Fibroblast of skin of right quadriceps (primary cell): ENCODE measurements around the gene RAB21.
"Not testable (repeated sequence)": the region's sequence is repeated elsewhere in the genome, so short reads cannot be mapped to it uniquely, and the experiment has no call there.

Source experiments
- DNase-seq: peaks from one replicate; pipeline ENCODE4 v3.0.0-alpha.2; 2013

The RAB21 gene

GRCh38 chr12:71752891-71753290 lies 1.8 kb upstream of the RAB21 start:
- DNase-seq, result no peak

GRCh38 chr12:71755146-71755892 lies 656 bp downstream of the RAB21 start:
- peak; percentile 36 for DNase-seq

- no peak for DNase-seq
Measured at GRCh38 chr12:71756054-71756690, 1.5 kb downstream of the RAB21 start.

- DNase-seq, result no peak
Measured at GRCh38 chr12:71759941-71760340, 5.3 kb downstream of the RAB21 start.

- DNase-seq, result no peak
Measured at GRCh38 chr12:71760471-71760870, 5.8 kb downstream of the RAB21 start.

GRCh38 chr12:71761354-71761753 lies 6.7 kb downstream of the RAB21 start:
- not testable (repeated sequence) for DNase-seq

GRCh38 chr12:71763677-71764379 lies 9.2 kb downstream of the RAB21 start:
- no peak for DNase-seq

GRCh38 chr12:71764587-71765321 lies 10.1 kb downstream of the RAB21 start:
- DNase-seq, result no peak

- DNase-seq, result no peak
Measured at GRCh38 chr12:71766202-71766601, 11.5 kb downstream of the RAB21 start.

- DNase-seq, result no peak
Measured at GRCh38 chr12:71767183-71767582, 12.5 kb downstream of the RAB21 start.

- DNase-seq, result no peak
Measured at GRCh38 chr12:71768900-71769299, 14.2 kb downstream of the RAB21 start.

- DNase-seq, result no peak
Measured at GRCh38 chr12:71771069-71771468, 16.4 kb downstream of the RAB21 start.

GRCh38 chr12:71772735-71773134 lies 18.1 kb downstream of the RAB21 start:
- no peak for DNase-seq

- DNase-seq, result peak; percentile 35
Measured at GRCh38 chr12:71780237-71780822, 25.7 kb downstream of the RAB21 start.

- no peak for DNase-seq
Measured at GRCh38 chr12:71782017-71782416, 27.4 kb downstream of the RAB21 start.

GRCh38 chr12:71786829-71787228 lies 32.2 kb downstream of the RAB21 start:
- no peak for DNase-seq

- DNase-seq, result no peak
Measured at GRCh38 chr12:71787580-71787979, 32.9 kb downstream of the RAB21 start.

- no peak for DNase-seq
Measured at GRCh38 chr12:71790331-71790730, 35.7 kb downstream of the RAB21 start.

GRCh38 chr12:71791473-71792150 lies 36.9 kb downstream of the RAB21 start:
- no peak for DNase-seq

- no peak for DNase-seq
Measured at GRCh38 chr12:71792599-71792998, 37.9 kb downstream of the RAB21 start.

- DNase-seq, result no peak
Measured at GRCh38 chr12:71795901-71796300, 41.2 kb downstream of the RAB21 start.

- DNase-seq, result peak; percentile 10
Measured at GRCh38 chr12:71797531-71797930, 42.9 kb downstream of the RAB21 start.
